Transverse colon (tissue), 4 donors: ENCODE results near the gene INO80.
A peak's percentile ranks its signal among the peaks of the same experiment; 100 is the strongest.

Experiments used
- CTCF ChIP-seq, 5 experiments: fragments of 200-600 bp in 3 of 5; fragments of 450-650 bp in 2 of 5; sonication (generic) in 3 of 5; IDR thresholded peaks; 1 replicate in 2 of 5; 2 replicates in 3 of 5; pipeline ENCODE4 v1.5.1; 2016 to 2017; ENCODE audit warnings: antibody characterized with exemption in 5 of 5, inconsistent platforms in 3 of 5, mild to moderate bottlenecking in 2 of 5, moderate library complexity in 1 of 5
- EP300 ChIP-seq: sonication (generic); formaldehyde crosslinking; IDR thresholded peaks from one replicate; pipeline ENCODE4 v1.6.1; 2017; ENCODE audit warnings: antibody characterized with exemption, low read depth
- POLR2A ChIP-seq: fragments of 450-650 bp; IDR thresholded peaks from one replicate; pipeline ENCODE4 v1.6.1; 2016; ENCODE audit warnings: antibody characterized with exemption, mild to moderate bottlenecking, moderate library complexity
- POLR2AphosphoS5 ChIP-seq, 3 donors: sonication (generic); formaldehyde crosslinking; IDR thresholded peaks; one replicate each; pipeline ENCODE4 v1.6.1; 2016; ENCODE audit warnings: antibody characterized with exemption in 3 of 3

- TF ChIP-seq CTCF (IDR thresholded peaks at IDR 0.05) (no peak), EP300 (no peak), POLR2A (peak; percentile 17), POLR2AphosphoS5 (IDR thresholded peaks at IDR 0.05) (no peak)
Observed at GRCh38 chr15:40932156-40932555, 183.9 kb downstream of the INO80 start.
